ENCODE results near the gene ERGIC1.

Gene ERGIC1

DNA sequence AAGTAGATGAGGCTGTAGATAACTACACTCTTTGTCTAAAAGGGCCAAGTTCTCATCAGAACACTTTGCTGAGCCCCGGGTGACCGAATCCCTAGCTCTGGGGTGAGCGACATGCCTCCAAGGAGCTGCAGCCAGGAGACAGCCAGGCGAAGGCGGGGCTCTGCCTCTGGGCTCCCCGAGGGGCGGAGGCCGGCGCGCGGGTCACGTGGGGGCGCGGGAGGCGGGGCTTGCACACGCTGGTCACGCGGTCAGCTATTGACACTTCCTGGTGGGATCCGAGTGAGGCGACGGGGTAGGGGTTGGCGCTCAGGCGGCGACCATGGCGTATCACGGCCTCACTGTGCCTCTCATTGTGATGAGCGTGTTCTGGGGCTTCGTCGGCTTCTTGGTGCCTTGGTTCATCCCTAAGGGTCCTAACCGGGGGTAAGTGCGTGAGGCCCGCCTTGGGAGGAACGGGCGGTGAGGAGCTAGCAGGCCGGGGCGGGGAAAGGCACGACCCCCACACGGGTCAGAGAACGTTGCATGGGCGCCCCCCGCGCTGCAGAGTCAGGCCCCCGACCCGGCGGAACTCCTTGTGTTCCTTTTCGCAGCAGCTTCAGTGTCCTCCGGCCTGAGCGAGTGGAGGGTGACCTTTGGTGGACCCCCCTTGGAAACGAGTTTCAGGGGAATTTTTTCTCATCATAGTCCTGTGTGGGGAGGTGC, 149.6 kb downstream of the ERGIC1 start, which contains the start of gene ATP6V0E1:
Gene ATP6V0E1, plus strand, starts transcription at position 230 of the 702 bp plus-strand sequence. Its CDS starts 90 bp downstream, at position 320.
- Histone ChIP-seq H3K27me3 (replicated peaks; ENCODE audit: control insufficient read depth, insufficient read depth, low read length) (no peaks in the 10 kb centered on the region), H3K4me3 (replicated peaks; ENCODE audit: low read depth, low read length) (peak within 1 kb of the TSS; percentile 100), H3K36me3 (ENCODE audit: control insufficient read depth, insufficient read depth, low read length) (peaks cover 9% of the 10 kb centered on the region)
- TF ChIP-seq CTCF (IDR thresholded peaks at IDR 0.05; ENCODE audit: insufficient read depth, low read length, poor library complexity, severe bottlenecking): no peak
- DNase-seq (ENCODE audit: extremely low read depth, insufficient read length): peak; percentile 94

DNA sequence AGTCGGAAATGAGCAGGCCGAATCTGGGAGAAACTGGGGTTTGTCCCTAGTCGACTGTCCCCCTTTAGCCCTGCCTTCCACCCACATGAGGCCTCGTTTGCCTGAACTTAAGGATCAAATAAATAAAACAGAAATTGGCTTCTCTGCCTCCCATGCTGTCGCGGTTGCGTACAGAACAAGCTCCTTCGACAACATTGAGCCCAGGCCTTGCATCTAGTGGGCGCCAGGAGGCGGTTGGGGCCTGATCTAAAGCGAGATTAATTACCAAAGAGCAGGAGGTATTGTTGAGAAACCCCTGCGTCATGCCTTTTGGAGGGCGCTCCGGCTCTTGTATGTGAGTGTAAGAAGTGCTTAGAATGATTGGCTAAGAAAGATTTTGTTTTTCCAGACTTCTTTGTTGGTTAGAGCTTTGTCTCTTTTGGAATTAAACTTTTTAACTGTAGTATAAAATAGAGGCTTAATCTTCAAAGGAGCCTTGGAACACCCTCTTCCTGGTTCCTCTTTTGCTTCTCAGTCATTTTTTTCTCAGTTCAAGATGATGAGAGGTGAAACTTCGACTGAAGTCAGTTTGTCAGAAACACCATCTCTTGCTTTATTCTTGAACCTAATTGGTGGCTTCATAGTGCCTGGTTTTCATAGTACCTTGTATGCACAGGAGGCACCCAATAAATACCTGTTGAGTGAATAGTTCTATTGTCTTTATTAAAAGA, 150.3 kb downstream of the ERGIC1 start:
- no peaks in the 10 kb centered on the region for H3K27me3 ChIP-seq (replicated peaks; ENCODE audit: control insufficient read depth, insufficient read depth, low read length)
- peak; percentile 71 for TF ChIP-seq CTCF (IDR thresholded peaks at IDR 0.05; ENCODE audit: insufficient read depth, low read length, poor library complexity, severe bottlenecking)
- peak; percentile 66 for DNase-seq (ENCODE audit: extremely low read depth, insufficient read length)
- peak overlapping the region; percentile 100 for H3K4me3 ChIP-seq (replicated peaks; ENCODE audit: low read depth, low read length)
- H3K36me3 ChIP-seq (ENCODE audit: control insufficient read depth, insufficient read depth, low read length): peaks cover 9% of the 10 kb centered on the region

DNA sequence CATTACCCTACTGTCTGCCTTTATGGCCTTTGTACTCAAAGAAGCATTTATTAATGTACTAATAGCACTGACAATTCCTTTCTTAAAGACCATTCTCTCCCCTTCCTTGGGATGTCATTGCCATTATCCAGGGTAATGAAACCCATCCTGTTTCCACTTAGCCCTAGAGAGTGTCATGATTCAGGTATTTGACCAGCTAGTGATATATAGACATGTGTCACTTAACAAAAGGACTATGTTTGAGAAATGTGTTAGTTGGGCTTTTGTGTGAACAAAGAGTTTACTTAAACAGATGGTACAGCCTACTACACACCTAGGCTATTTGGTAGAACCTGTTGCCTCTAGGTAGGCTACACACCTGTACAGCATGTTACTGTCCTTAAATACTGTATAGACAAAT, 151.5 kb downstream of the ERGIC1 start:
- TF ChIP-seq CTCF (IDR thresholded peaks at IDR 0.05; ENCODE audit: insufficient read depth, low read length, poor library complexity, severe bottlenecking): no peak
- no peak for DNase-seq (ENCODE audit: extremely low read depth, insufficient read length)
- H3K4me3 ChIP-seq (replicated peaks; ENCODE audit: low read depth, low read length): peak overlapping the region; percentile 57

GRCh38 chr5:172988276-172988675, 154.2 kb downstream of the ERGIC1 start:
- Histone ChIP-seq H3K36me3 (ENCODE audit: control insufficient read depth, insufficient read depth, low read length) (peaks cover 13% of the 10 kb centered on the region), H3K27me3 (replicated peaks; ENCODE audit: control insufficient read depth, insufficient read depth, low read length) (no peaks in the 10 kb centered on the region), H3K4me3 (replicated peaks; ENCODE audit: low read depth, low read length) (no peak overlapping the region)
- no peak for TF ChIP-seq CTCF (IDR thresholded peaks at IDR 0.05; ENCODE audit: insufficient read depth, low read length, poor library complexity, severe bottlenecking)
- DNase-seq (ENCODE audit: extremely low read depth, insufficient read length): no peak

More for the DNA sequence above, 151.5 kb downstream of the ERGIC1 start:
- Histone ChIP-seq H3K27me3 (replicated peaks; ENCODE audit: control insufficient read depth, insufficient read depth, low read length) (no peaks in the 10 kb centered on the region), H3K36me3 (ENCODE audit: control insufficient read depth, insufficient read depth, low read length) (peaks cover 9% of the 10 kb centered on the region)

GRCh38 chr5:172990776-172991175, 156.7 kb downstream of the ERGIC1 start:
- Histone ChIP-seq H3K4me3 (replicated peaks; ENCODE audit: low read depth, low read length) (no peak overlapping the region), H3K27me3 (replicated peaks; ENCODE audit: control insufficient read depth, insufficient read depth, low read length) (no peaks in the 10 kb centered on the region), H3K36me3 (ENCODE audit: control insufficient read depth, insufficient read depth, low read length) (peaks cover 18% of the 10 kb centered on the region)
- no peak for DNase-seq (ENCODE audit: extremely low read depth, insufficient read length)
- TF ChIP-seq CTCF (IDR thresholded peaks at IDR 0.05; ENCODE audit: insufficient read depth, low read length, poor library complexity, severe bottlenecking): no peak
